WTC11 (cell line): ENCODE data around the gene MYH11. TPM values are rescaled to one million over a fixed set of nuclear protein-coding genes. Genes with fewer than 3 reads are reported as not detected.

Experiments used
- ATAC-seq: fragments of 200-7000 bp; cut with Tn5 transposase; 2 replicates; pipeline ENCODE4 v1.10.0; 2021; ENCODE audit warnings: mild to moderate bottlenecking, moderate library complexity
- CTCF ChIA-PET: fragments of 300-600 bp; sonication (Branson Sonifier 250); formaldehyde crosslinking; loops from one replicate; lab custom pipeline; 2021; ENCODE audit warnings: antibody characterized with exemption; lab: Charles Lee
- POLR2A ChIA-PET: fragments of 350-600 bp; sonication (Branson Sonifier 250); formaldehyde crosslinking; loops from one replicate; lab custom pipeline; 2021; ENCODE audit warnings: antibody characterized with exemption; lab: Charles Lee
- DNase-seq: peaks from one replicate; pipeline ENCODE4 v3.0.0; 2021; ENCODE audit warnings: low spot score
- H3K27ac Mint-ChIP-seq: 2 replicates; pipeline ENCODE4 v1.8.0; 2021; ENCODE audit warnings: mixed read lengths
- H3K27me3 Mint-ChIP-seq: 2 replicates; pipeline ENCODE4 v1.8.0; 2021; ENCODE audit warnings: low read depth, mild to moderate bottlenecking, moderate library complexity, mixed read lengths
- H3K36me3 Mint-ChIP-seq: 2 replicates; pipeline ENCODE4 v1.8.0; 2021; ENCODE audit warnings: mixed read lengths
- H3K4me1 Mint-ChIP-seq: 2 replicates; pipeline ENCODE4 v1.8.0; 2022; ENCODE audit warnings: mixed read lengths
- H3K4me3 Mint-ChIP-seq: 2 replicates; pipeline ENCODE4 v1.8.0; 2021; ENCODE audit warnings: mild to moderate bottlenecking, moderate library complexity, mixed read lengths
- H3K9me3 Mint-ChIP-seq: 2 replicates; pipeline ENCODE4 v1.8.0; 2021; ENCODE audit warnings: mixed read lengths
- CREM ChIP-seq: sonication (generic); formaldehyde crosslinking; IDR thresholded peaks from 2 replicates; pipeline ENCODE4 v1.8.1; 2022; ENCODE audit warnings: mild to moderate bottlenecking, missing genetic modification reagents, moderate library complexity
- ESRRA ChIP-seq: sonication (generic); formaldehyde crosslinking; IDR thresholded peaks from 2 replicates; pipeline ENCODE4 v1.8.1; 2022; ENCODE audit warnings: mild to moderate bottlenecking, missing genetic modification reagents, borderline replicate concordance
- FOXJ3 ChIP-seq: sonication (generic); formaldehyde crosslinking; IDR thresholded peaks from 2 replicates; pipeline ENCODE4 v1.9.0; 2021; ENCODE audit warnings: missing genetic modification reagents, mild to moderate bottlenecking, borderline replicate concordance
- GABPB1 ChIP-seq: sonication (generic); formaldehyde crosslinking; IDR thresholded peaks from 2 replicates; pipeline ENCODE4 v1.8.1; 2023; ENCODE audit warnings: mild to moderate bottlenecking, missing genetic modification reagents
- GRHL2 ChIP-seq: fragments of 250-450 bp; sonication (Bioruptor Pico); IDR thresholded peaks from 2 replicates; pipeline ENCODE4 v1.8.0; 2022; ENCODE audit warnings: mild to moderate bottlenecking, moderate library complexity; ENCODE audit not compliant: insufficient replicate concordance, severe bottlenecking
- NFATC4 ChIP-seq: fragments of 250-450 bp; sonication (Bioruptor Pico); IDR thresholded peaks from 2 replicates; pipeline ENCODE4 v1.9.0; 2021; ENCODE audit warnings: mild to moderate bottlenecking
- SOX15 ChIP-seq: fragments of 250-450 bp; sonication (Bioruptor Pico); IDR thresholded peaks from 2 replicates; pipeline ENCODE4 v1.9.0; 2021; ENCODE audit warnings: mild to moderate bottlenecking
- SP1 ChIP-seq: sonication (generic); formaldehyde crosslinking; conservative IDR thresholded peaks from 2 replicates; pipeline ENCODE4 v1.8.1; 2022; ENCODE audit warnings: missing genetic modification reagents
- total RNA-seq: library from RNA; stranded (reverse); gene quantifications from 3 replicates; pipeline ENCODE4 v1.2.3, GENCODE V29; 2021
- TF ChIP-seq, protein P1 (sequence below): sonication (generic); formaldehyde crosslinking; IDR thresholded peaks from 2 replicates; pipeline ENCODE4 v1.8.1; 2022; ENCODE audit warnings: low read depth, missing genetic modification reagents, borderline replicate concordance
- TF ChIP-seq, protein P2 (sequence below): sonication (generic); formaldehyde crosslinking; IDR thresholded peaks from 2 replicates; pipeline ENCODE4 v1.8.0; 2023; ENCODE audit warnings: missing genetic modification reagents, mild to moderate bottlenecking, borderline replicate concordance
- TF ChIP-seq, protein P3 (sequence below): sonication (generic); formaldehyde crosslinking; IDR thresholded peaks from 2 replicates; pipeline ENCODE4 v1.8.1; 2023; ENCODE audit warnings: mild to moderate bottlenecking, missing genetic modification reagents, borderline replicate concordance
- TF ChIP-seq, protein P4 (sequence below): fragments of 200-600 bp; IDR thresholded peaks from 2 replicates; pipeline ENCODE4 v1.8.0; 2022; ENCODE audit warnings: antibody characterized with exemption

MYH11 gene
- total RNA-seq, 1 experiment from 2014 or later: 0.74 TPM

DNA sequence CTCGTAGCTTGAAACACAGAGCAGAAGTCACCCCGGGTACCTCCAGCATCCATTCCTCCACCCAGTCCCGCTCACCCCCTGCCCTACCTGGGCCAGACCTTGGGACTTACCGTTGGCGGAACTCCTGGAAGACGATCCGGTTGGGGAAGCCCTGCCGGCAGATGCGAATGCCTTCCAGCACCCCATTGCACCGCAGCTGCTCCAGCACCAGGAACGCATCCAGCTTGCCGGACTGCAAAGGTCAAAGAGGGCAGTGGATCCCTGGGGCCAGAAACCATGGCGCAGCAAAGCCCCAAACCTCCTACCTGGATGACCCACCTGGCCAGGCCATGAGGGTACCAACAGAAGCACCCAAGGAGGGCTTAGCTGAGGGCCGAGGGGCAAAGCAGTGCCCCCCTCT, 108.9 kb downstream of the MYH11 start:
- TF ChIP-seq SP1 (CRISPR knock-in tag) (no peak), GABPB1 (CRISPR knock-in tag) (no peak), SOX15 (CRISPR knock-in tag) (no peak)
- TF ChIP-seq, protein P1, sequence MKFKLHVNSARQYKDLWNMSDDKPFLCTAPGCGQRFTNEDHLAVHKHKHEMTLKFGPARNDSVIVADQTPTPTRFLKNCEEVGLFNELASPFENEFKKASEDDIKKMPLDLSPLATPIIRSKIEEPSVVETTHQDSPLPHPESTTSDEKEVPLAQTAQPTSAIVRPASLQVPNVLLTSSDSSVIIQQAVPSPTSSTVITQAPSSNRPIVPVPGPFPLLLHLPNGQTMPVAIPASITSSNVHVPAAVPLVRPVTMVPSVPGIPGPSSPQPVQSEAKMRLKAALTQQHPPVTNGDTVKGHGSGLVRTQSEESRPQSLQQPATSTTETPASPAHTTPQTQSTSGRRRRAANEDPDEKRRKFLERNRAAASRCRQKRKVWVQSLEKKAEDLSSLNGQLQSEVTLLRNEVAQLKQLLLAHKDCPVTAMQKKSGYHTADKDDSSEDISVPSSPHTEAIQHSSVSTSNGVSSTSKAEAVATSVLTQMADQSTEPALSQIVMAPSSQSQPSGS: no peak
- TF ChIP-seq, protein P2, sequence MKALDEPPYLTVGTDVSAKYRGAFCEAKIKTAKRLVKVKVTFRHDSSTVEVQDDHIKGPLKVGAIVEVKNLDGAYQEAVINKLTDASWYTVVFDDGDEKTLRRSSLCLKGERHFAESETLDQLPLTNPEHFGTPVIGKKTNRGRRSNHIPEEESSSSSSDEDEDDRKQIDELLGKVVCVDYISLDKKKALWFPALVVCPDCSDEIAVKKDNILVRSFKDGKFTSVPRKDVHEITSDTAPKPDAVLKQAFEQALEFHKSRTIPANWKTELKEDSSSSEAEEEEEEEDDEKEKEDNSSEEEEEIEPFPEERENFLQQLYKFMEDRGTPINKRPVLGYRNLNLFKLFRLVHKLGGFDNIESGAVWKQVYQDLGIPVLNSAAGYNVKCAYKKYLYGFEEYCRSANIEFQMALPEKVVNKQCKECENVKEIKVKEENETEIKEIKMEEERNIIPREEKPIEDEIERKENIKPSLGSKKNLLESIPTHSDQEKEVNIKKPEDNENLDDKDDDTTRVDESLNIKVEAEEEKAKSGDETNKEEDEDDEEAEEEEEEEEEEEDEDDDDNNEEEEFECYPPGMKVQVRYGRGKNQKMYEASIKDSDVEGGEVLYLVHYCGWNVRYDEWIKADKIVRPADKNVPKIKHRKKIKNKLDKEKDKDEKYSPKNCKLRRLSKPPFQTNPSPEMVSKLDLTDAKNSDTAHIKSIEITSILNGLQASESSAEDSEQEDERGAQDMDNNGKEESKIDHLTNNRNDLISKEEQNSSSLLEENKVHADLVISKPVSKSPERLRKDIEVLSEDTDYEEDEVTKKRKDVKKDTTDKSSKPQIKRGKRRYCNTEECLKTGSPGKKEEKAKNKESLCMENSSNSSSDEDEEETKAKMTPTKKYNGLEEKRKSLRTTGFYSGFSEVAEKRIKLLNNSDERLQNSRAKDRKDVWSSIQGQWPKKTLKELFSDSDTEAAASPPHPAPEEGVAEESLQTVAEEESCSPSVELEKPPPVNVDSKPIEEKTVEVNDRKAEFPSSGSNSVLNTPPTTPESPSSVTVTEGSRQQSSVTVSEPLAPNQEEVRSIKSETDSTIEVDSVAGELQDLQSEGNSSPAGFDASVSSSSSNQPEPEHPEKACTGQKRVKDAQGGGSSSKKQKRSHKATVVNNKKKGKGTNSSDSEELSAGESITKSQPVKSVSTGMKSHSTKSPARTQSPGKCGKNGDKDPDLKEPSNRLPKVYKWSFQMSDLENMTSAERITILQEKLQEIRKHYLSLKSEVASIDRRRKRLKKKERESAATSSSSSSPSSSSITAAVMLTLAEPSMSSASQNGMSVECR: no peak
- no peaks in the 10 kb centered on the region for H3K27me3 Mint-ChIP-seq

DNA sequence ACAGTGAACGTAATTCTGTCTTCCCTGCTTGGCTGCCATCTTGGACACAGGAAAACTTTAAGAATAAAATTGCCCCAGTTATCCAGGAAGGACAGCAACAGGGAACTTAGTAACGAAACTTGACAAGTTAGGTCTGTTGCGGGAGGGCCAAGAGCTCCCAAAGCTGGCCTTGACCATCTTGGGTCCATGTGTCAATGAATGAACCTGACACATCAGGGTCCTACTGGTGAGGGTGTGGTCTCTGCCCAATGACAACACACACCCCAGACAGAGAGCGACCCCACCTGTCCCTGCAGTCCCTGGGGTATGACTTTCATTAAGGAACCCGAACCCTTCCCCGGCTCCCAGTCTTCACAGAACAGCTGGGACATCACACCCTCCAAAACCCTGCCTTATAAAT, 110.5 kb downstream of the MYH11 start:
- Mint-ChIP-seq H3K9me3 (0 out of 2 replicates have a peak, but pooled peaks cover 2% of the 10 kb centered on the region), H3K4me1 (peaks cover 4% of the 10 kb centered on the region), H3K27me3 (no peaks in the 10 kb centered on the region), H3K27ac (no peak overlapping the region), H3K4me3 (no peak overlapping the region), H3K36me3 (no peaks in the 10 kb centered on the region)
- DNase-seq (no peak), ATAC-seq (no peak)
- POLR2A ChIA-PET: no interaction called here
- CTCF ChIA-PET: interaction anchor here (2.0 kb wide), 1 partner anchor 75 kb away, joined by 4 read pairs; no protein-coding TSS in a partner anchor
- TF ChIP-seq ESRRA (CRISPR knock-in tag) (no peak), CREM (CRISPR knock-in tag) (no peak)
- TF ChIP-seq, protein P2: no peak

More for the DNA sequence above, 108.9 kb downstream of the MYH11 start:
- Mint-ChIP-seq H3K36me3 (no peaks in the 10 kb centered on the region), H3K27ac (no peak overlapping the region), H3K9me3 (no peaks in the 10 kb centered on the region), H3K4me1 (peaks cover 4% of the 10 kb centered on the region), H3K4me3 (no peak overlapping the region)
- ChIA-PET POLR2A (no interaction called here), CTCF (interaction anchor here (1.2 to 2.0 kb wide), 2 partner anchors 9 to 74 kb away, joined by 4 to 5 read pairs; no protein-coding TSS in a partner anchor)
- ATAC-seq (no peak), DNase-seq (no peak)

DNA sequence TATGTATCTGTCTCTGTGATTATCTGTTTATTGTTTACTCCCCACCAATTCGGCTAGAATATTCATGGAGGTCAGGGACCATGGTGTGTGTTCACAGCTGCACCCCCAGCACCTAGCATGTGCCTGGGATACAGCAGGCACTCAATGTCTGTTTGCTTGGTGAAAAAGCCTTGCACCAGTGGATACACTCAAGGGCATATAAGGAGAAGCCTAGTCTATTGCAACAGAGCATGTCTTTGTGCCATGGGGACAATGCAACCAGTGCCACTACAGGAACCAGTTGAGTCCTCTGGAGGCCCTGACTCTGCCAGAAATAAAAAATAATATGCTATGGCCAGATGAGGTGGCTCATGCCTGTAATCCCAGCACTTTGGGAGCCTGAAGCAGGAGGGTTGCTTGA, 113.2 kb downstream of the MYH11 start:
- Mint-ChIP-seq H3K4me3 (no peak overlapping the region), H3K9me3 (peaks cover 10% of the 10 kb centered on the region; the same call in 1 of the 2 replicates), H3K27me3 (no peaks in the 10 kb centered on the region), H3K36me3 (no peaks in the 10 kb centered on the region), H3K4me1 (peaks cover 4% of the 10 kb centered on the region), H3K27ac (no peak overlapping the region)
- TF ChIP-seq, protein P3, sequence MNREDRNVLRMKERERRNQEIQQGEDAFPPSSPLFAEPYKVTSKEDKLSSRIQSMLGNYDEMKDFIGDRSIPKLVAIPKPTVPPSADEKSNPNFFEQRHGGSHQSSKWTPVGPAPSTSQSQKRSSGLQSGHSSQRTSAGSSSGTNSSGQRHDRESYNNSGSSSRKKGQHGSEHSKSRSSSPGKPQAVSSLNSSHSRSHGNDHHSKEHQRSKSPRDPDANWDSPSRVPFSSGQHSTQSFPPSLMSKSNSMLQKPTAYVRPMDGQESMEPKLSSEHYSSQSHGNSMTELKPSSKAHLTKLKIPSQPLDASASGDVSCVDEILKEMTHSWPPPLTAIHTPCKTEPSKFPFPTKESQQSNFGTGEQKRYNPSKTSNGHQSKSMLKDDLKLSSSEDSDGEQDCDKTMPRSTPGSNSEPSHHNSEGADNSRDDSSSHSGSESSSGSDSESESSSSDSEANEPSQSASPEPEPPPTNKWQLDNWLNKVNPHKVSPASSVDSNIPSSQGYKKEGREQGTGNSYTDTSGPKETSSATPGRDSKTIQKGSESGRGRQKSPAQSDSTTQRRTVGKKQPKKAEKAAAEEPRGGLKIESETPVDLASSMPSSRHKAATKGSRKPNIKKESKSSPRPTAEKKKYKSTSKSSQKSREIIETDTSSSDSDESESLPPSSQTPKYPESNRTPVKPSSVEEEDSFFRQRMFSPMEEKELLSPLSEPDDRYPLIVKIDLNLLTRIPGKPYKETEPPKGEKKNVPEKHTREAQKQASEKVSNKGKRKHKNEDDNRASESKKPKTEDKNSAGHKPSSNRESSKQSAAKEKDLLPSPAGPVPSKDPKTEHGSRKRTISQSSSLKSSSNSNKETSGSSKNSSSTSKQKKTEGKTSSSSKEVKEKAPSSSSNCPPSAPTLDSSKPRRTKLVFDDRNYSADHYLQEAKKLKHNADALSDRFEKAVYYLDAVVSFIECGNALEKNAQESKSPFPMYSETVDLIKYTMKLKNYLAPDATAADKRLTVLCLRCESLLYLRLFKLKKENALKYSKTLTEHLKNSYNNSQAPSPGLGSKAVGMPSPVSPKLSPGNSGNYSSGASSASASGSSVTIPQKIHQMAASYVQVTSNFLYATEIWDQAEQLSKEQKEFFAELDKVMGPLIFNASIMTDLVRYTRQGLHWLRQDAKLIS: no peak
- TF ChIP-seq GRHL2 (CRISPR knock-in tag) (no peak), NFATC4 (CRISPR knock-in tag) (no peak), FOXJ3 (CRISPR knock-in tag) (no peak), SOX15 (CRISPR knock-in tag) (no peak)
- TF ChIP-seq, protein P4, sequence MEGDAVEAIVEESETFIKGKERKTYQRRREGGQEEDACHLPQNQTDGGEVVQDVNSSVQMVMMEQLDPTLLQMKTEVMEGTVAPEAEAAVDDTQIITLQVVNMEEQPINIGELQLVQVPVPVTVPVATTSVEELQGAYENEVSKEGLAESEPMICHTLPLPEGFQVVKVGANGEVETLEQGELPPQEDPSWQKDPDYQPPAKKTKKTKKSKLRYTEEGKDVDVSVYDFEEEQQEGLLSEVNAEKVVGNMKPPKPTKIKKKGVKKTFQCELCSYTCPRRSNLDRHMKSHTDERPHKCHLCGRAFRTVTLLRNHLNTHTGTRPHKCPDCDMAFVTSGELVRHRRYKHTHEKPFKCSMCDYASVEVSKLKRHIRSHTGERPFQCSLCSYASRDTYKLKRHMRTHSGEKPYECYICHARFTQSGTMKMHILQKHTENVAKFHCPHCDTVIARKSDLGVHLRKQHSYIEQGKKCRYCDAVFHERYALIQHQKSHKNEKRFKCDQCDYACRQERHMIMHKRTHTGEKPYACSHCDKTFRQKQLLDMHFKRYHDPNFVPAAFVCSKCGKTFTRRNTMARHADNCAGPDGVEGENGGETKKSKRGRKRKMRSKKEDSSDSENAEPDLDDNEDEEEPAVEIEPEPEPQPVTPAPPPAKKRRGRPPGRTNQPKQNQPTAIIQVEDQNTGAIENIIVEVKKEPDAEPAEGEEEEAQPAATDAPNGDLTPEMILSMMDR: no peak
- ATAC-seq (no peak), DNase-seq (no peak)
- CTCF ChIA-PET: no interaction called here
- POLR2A ChIA-PET: no interaction called here
